Measurements from ENCODE around the gene SETD6. TPM values are rescaled to one million over a fixed set of nuclear protein-coding genes. Genes with fewer than 3 reads are reported as not detected.
A peak's percentile ranks its signal among the peaks of the same experiment; 100 is the strongest.

The SETD6 gene
- total RNA-seq, 4 donors from 2014 or later: 18.2 to 27.5 (median 22.0) TPM

- intact Hi-C loops (cut with DNase I): no loop called here
- WGBS: 33% methylated on average over 15 of the region's 36 CpGs
- Histone ChIP-seq H3K9me3 (no peaks in the 10 kb centered on the region), H3K27me3 (peaks cover 0 to 47% (median 6%) of the 10 kb centered on the region in 4 donors), H3K27ac (replicated peaks in 1 of 4) (no peak overlapping the region), H3K36me3 (peaks cover 0 to 33% (median 0%) of the 10 kb centered on the region in 4 donors), H3K4me1 (peaks cover 21 to 28% (median 24%) of the 10 kb centered on the region in 4 donors), H3K4me3 (peak overlapping the region; percentile 41 to 54 (median 44))
- no peak for DNase-seq (ENCODE audit: extremely low spot score)
- TF ChIP-seq EP300 (IDR thresholded peaks at IDR 0.05) (no peak), POLR2A (IDR thresholded peaks at IDR 0.05; ENCODE audit: low read depth) (no peak), POLR2AphosphoS5 (IDR thresholded peaks at IDR 0.05) (no peak)
- TF ChIP-seq, protein P1, sequence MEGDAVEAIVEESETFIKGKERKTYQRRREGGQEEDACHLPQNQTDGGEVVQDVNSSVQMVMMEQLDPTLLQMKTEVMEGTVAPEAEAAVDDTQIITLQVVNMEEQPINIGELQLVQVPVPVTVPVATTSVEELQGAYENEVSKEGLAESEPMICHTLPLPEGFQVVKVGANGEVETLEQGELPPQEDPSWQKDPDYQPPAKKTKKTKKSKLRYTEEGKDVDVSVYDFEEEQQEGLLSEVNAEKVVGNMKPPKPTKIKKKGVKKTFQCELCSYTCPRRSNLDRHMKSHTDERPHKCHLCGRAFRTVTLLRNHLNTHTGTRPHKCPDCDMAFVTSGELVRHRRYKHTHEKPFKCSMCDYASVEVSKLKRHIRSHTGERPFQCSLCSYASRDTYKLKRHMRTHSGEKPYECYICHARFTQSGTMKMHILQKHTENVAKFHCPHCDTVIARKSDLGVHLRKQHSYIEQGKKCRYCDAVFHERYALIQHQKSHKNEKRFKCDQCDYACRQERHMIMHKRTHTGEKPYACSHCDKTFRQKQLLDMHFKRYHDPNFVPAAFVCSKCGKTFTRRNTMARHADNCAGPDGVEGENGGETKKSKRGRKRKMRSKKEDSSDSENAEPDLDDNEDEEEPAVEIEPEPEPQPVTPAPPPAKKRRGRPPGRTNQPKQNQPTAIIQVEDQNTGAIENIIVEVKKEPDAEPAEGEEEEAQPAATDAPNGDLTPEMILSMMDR (IDR thresholded peaks at IDR 0.05): no peak
Observed at GRCh38 chr16:58500430-58501241, 14.7 kb upstream of the SETD6 start.

GRCh38 chr16:58501242-58502131 lies 13.8 kb upstream of the SETD6 start:
- no peaks in the 10 kb centered on the region for H3K9me3 ChIP-seq
- H3K4me3 ChIP-seq: peak overlapping the region; percentile 41 to 54 (median 44)
- WGBS: 28% methylated on average over 14 of the region's 42 CpGs
- intact Hi-C loops (cut with DNase I): no loop called here
- peaks cover 13 to 23% (median 20%) of the 10 kb centered on the region in 4 donors for H3K4me1 ChIP-seq
- peaks cover 0 to 42% (median under 1%) of the 10 kb centered on the region in 4 donors for H3K36me3 ChIP-seq
- H3K27ac ChIP-seq (replicated peaks in 1 of 4): no peak overlapping the region
- peaks cover 0 to 52% (median 6%) of the 10 kb centered on the region in 4 donors for H3K27me3 ChIP-seq
- TF ChIP-seq EP300 (IDR thresholded peaks at IDR 0.05) (no peak), POLR2AphosphoS5 (IDR thresholded peaks at IDR 0.05) (no peak), POLR2A (IDR thresholded peaks at IDR 0.05; ENCODE audit: low read depth) (no peak)
- TF ChIP-seq, protein P1 (IDR thresholded peaks at IDR 0.05): no peak
- no peak for DNase-seq (ENCODE audit: extremely low spot score)

DNA sequence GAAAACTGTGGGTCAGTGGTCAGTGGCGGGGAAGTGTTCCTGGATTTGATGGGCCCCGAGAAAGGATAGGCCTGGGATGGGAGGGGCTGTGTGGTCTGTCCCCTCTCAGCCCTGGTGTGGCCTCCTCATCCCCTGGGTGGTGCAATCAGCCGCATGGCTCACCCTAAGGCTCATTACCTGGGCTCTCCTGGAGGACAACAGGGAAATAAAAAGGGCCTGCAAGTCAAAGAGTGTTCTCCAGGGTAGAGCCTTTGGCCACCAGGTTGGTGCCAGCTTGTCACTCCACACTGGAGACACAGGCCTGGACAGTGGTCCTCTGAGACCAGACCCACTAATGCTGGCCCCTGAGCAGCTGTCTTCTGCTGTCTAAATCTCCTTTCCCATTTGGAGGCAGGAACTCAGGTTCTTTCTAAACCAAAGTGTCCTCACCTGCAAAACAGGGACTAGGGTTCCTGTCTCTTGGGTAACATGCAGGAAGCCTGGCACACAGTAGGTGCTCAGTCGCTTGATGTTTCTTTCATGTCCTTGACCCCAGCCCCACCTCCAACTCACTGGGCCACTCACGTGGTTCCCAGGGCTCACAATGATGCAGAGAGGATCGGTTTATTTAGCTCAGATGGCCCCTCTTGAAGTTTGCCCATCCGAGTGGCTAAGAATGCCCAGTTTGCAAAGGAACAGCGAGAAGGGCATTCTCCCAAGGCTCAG lies 12.9 kb upstream of the SETD6 start:
- TF ChIP-seq EP300 (IDR thresholded peaks at IDR 0.05) (no peak), POLR2A (IDR thresholded peaks at IDR 0.05; ENCODE audit: low read depth) (no peak), POLR2AphosphoS5 (IDR thresholded peaks at IDR 0.05) (no peak)
- TF ChIP-seq, protein P1 (IDR thresholded peaks at IDR 0.05): no peak
- H3K9me3 ChIP-seq: no peaks in the 10 kb centered on the region
- intact Hi-C loops (cut with DNase I): no loop called here
- peaks cover 0 to 60% (median 6%) of the 10 kb centered on the region in 4 donors for H3K27me3 ChIP-seq
- no peak overlapping the region for H3K27ac ChIP-seq (replicated peaks in 1 of 4)
- no peak for DNase-seq (ENCODE audit: extremely low spot score)
- WGBS: 82% methylated on average over 8 of the region's 8 CpGs
- H3K36me3 ChIP-seq: peaks cover 0 to 51% (median 1%) of the 10 kb centered on the region in 4 donors
- H3K4me1 ChIP-seq: peaks cover 12 to 23% (median 20%) of the 10 kb centered on the region in 4 donors
- no peak overlapping the region for H3K4me3 ChIP-seq

- no peaks in the 10 kb centered on the region for H3K9me3 ChIP-seq
- H3K4me3 ChIP-seq: no peak overlapping the region
- intact Hi-C loops (cut with DNase I): no loop called here
- H3K27me3 ChIP-seq: peaks cover 0 to 60% (median 6%) of the 10 kb centered on the region in 4 donors
- peaks cover 12 to 23% (median 20%) of the 10 kb centered on the region in 4 donors for H3K4me1 ChIP-seq
- H3K27ac ChIP-seq (replicated peaks in 1 of 4): no peak overlapping the region
- no peak for DNase-seq (ENCODE audit: extremely low spot score)
- H3K36me3 ChIP-seq: peaks cover 0 to 60% (median 1%) of the 10 kb centered on the region in 4 donors
- 94% methylated on average over 8 of the region's 14 CpGs for WGBS
- no peak for TF ChIP-seq EP300 (IDR thresholded peaks at IDR 0.05)
- TF ChIP-seq POLR2A (IDR thresholded peaks at IDR 0.05; ENCODE audit: low read depth): no peak
- TF ChIP-seq POLR2AphosphoS5 (IDR thresholded peaks at IDR 0.05): no peak
- TF ChIP-seq, protein P1 (IDR thresholded peaks at IDR 0.05): no peak
Observed at GRCh38 chr16:58503166-58503862, 12.0 kb upstream of the SETD6 start.

All from esophagus muscularis mucosa (tissue), 4 donors.